ENCODE results near the gene SDHA. TPM values are rescaled to one million over a fixed set of nuclear protein-coding genes. Genes with fewer than 3 reads are reported as not detected.

SDHA gene
- polyA plus RNA-seq, 1 donor from 2014 or later = 70.4 TPM

DNA sequence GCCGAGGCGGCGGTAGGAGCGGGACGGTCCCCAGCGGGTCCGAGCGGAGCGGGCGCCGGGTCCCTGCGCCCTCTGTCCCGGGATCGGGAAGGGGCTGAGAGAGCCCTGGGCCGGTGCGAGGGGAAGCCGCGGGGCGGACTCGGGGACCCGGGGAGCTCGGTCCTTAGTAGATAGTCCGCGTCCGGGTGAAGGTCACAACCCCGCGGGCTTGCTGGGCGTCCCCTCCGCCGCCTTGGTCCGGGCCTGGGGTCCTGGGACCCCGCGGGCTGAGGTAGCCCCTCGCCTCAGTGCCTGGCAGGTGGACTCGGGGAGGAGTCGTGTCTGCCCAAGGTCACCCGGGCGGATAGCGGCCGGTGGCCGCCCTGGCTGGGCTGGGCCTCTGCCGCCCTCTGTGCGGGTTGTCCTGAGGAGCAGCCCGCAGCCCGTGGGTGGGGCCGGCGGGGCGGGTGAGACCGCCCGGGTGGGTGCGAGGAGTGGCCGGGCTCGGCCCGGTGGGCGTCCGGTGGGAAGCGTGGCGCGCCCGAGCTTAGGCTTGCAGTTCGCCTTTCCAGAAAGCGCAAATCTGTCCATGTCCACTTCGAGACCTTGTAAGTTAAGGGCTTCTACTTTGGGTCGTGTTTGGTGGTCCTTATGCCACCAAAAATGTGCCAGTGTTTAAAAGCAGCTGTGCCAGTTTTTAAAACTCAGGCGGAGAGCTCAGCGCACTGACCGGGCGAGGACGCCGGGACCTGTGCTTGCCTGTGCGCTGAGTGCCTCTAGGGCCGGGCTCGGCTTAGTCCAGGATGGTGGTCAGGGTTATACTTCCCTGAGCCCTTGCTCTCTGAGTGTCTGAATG lies 554 bp downstream of the SDHA start:
- H3K4me3 ChIP-seq (ENCODE audit: low read length) = peak overlapping the region; percentile 94
- H3K9ac ChIP-seq (ENCODE audit: low read length) = peak overlapping the region; percentile 80
- H3K36me3 ChIP-seq (ENCODE audit: insufficient read depth, low read length) = no peaks in the 10 kb centered on the region
- H3K9me3 ChIP-seq (ENCODE audit: low read length) = no peaks in the 10 kb centered on the region
- H3K27ac ChIP-seq (ENCODE audit: low read length) = no peak overlapping the region
- H3F3A ChIP-seq (ENCODE audit: insufficient read depth, low read length, poor library complexity, severe bottlenecking) = no peaks in the 10 kb centered on the region
- H4K20me1 ChIP-seq (ENCODE audit: insufficient read depth) = no peaks in the 10 kb centered on the region
- no peak for TF ChIP-seq EZH2 (IDR thresholded peaks at IDR 0.05; ENCODE audit: borderline replicate concordance, insufficient read depth, low read length, poor library complexity, severe bottlenecking)
- no peak for TF ChIP-seq RAD21 (conservative IDR thresholded peaks at IDR 0.05)
- TF ChIP-seq, protein P1, sequence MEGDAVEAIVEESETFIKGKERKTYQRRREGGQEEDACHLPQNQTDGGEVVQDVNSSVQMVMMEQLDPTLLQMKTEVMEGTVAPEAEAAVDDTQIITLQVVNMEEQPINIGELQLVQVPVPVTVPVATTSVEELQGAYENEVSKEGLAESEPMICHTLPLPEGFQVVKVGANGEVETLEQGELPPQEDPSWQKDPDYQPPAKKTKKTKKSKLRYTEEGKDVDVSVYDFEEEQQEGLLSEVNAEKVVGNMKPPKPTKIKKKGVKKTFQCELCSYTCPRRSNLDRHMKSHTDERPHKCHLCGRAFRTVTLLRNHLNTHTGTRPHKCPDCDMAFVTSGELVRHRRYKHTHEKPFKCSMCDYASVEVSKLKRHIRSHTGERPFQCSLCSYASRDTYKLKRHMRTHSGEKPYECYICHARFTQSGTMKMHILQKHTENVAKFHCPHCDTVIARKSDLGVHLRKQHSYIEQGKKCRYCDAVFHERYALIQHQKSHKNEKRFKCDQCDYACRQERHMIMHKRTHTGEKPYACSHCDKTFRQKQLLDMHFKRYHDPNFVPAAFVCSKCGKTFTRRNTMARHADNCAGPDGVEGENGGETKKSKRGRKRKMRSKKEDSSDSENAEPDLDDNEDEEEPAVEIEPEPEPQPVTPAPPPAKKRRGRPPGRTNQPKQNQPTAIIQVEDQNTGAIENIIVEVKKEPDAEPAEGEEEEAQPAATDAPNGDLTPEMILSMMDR (IDR thresholded peaks at IDR 0.05; ENCODE audit: poor library complexity, severe bottlenecking) = no peak
- TF ChIP-seq, protein P2, sequence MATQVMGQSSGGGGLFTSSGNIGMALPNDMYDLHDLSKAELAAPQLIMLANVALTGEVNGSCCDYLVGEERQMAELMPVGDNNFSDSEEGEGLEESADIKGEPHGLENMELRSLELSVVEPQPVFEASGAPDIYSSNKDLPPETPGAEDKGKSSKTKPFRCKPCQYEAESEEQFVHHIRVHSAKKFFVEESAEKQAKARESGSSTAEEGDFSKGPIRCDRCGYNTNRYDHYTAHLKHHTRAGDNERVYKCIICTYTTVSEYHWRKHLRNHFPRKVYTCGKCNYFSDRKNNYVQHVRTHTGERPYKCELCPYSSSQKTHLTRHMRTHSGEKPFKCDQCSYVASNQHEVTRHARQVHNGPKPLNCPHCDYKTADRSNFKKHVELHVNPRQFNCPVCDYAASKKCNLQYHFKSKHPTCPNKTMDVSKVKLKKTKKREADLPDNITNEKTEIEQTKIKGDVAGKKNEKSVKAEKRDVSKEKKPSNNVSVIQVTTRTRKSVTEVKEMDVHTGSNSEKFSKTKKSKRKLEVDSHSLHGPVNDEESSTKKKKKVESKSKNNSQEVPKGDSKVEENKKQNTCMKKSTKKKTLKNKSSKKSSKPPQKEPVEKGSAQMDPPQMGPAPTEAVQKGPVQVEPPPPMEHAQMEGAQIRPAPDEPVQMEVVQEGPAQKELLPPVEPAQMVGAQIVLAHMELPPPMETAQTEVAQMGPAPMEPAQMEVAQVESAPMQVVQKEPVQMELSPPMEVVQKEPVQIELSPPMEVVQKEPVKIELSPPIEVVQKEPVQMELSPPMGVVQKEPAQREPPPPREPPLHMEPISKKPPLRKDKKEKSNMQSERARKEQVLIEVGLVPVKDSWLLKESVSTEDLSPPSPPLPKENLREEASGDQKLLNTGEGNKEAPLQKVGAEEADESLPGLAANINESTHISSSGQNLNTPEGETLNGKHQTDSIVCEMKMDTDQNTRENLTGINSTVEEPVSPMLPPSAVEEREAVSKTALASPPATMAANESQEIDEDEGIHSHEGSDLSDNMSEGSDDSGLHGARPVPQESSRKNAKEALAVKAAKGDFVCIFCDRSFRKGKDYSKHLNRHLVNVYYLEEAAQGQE (IDR thresholded peaks at IDR 0.05; ENCODE audit: borderline replicate concordance) = no peak
- TF ChIP-seq EP300 (conservative IDR thresholded peaks at IDR 0.05; ENCODE audit: poor library complexity, severe bottlenecking) = no peak
- TF ChIP-seq TAF1 (IDR thresholded peaks at IDR 0.05; ENCODE audit: low read depth) = no peak
- no peaks in the 10 kb centered on the region for H3K9me2 ChIP-seq (ENCODE audit: insufficient read depth, low read length)
- peak overlapping the region; percentile 76 for H3K4me2 ChIP-seq (ENCODE audit: low read length)
- peak overlapping the region; percentile 8 for H2AFZ ChIP-seq (ENCODE audit: low read depth, low read length)
- H3K79me2 ChIP-seq (replicated peaks; ENCODE audit: insufficient read depth, low read length) = peaks cover 37% of the 10 kb centered on the region
- H3K27me3 ChIP-seq (ENCODE audit: insufficient read depth, low read depth, low read length) = no peaks in the 10 kb centered on the region

DNA sequence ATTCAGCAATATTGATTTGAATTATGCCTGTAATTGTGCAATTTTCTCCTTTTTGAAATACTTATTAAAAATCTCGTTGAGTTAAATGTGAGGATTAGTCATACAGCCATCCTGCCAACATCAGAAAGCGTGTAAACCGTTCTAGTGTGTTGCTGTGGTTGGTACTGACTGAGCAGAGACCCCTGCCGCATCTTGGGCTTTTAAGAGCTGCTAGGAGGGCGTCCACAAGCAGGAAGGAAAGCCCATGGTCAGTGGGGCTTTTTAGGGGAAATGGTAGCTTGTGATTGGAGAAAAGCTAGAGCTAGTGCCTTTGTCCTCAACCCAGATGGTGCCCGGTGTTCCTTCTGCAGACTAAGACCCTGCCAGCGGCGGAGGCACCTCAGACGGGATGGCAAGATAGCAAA lies 1.3 kb downstream of the SDHA start:
- H3K4me2 ChIP-seq (ENCODE audit: low read length) = peak overlapping the region; percentile 76
- no peak overlapping the region for H3K27ac ChIP-seq (ENCODE audit: low read length)
- H3K9me3 ChIP-seq (ENCODE audit: low read length) = no peaks in the 10 kb centered on the region
- H3K4me3 ChIP-seq (ENCODE audit: low read length) = peak overlapping the region; percentile 94
- TF ChIP-seq, protein P2 (IDR thresholded peaks at IDR 0.05; ENCODE audit: borderline replicate concordance) = no peak
- TF ChIP-seq TAF1 (IDR thresholded peaks at IDR 0.05; ENCODE audit: low read depth) (no peak), MXI1 (conservative IDR thresholded peaks at IDR 0.05; ENCODE audit: poor library complexity, severe bottlenecking) (no peak), POLR2AphosphoS5 (IDR thresholded peaks at IDR 0.05) (no peak), EP300 (conservative IDR thresholded peaks at IDR 0.05; ENCODE audit: poor library complexity, severe bottlenecking) (no peak), SMC3 (conservative IDR thresholded peaks at IDR 0.05; ENCODE audit: poor library complexity) (no peak), RAD21 (conservative IDR thresholded peaks at IDR 0.05) (no peak), EZH2 (IDR thresholded peaks at IDR 0.05; ENCODE audit: borderline replicate concordance, insufficient read depth, low read length, poor library complexity, severe bottlenecking) (no peak)
- TF ChIP-seq, protein P1 (IDR thresholded peaks at IDR 0.05; ENCODE audit: poor library complexity, severe bottlenecking) = no peak
- H3F3A ChIP-seq (ENCODE audit: insufficient read depth, low read length, poor library complexity, severe bottlenecking) = no peaks in the 10 kb centered on the region
- H3K9ac ChIP-seq (ENCODE audit: low read length) = peak overlapping the region; percentile 80
- H3K36me3 ChIP-seq (ENCODE audit: insufficient read depth, low read length) = no peaks in the 10 kb centered on the region
- H3K27me3 ChIP-seq (ENCODE audit: insufficient read depth, low read depth, low read length) = no peaks in the 10 kb centered on the region
- H2AFZ ChIP-seq (ENCODE audit: low read depth, low read length) = no peak overlapping the region
- H3K79me2 ChIP-seq (replicated peaks; ENCODE audit: insufficient read depth, low read length) = peaks cover 31% of the 10 kb centered on the region
- no peaks in the 10 kb centered on the region for H4K20me1 ChIP-seq (ENCODE audit: insufficient read depth)
- H3K9me2 ChIP-seq (ENCODE audit: insufficient read depth, low read length) = no peaks in the 10 kb centered on the region

All from neural cell (in vitro differentiated cells).